Measurements from ENCODE around the gene SFXN4. TPM values are rescaled to one million over a fixed set of nuclear protein-coding genes. Genes with fewer than 3 reads are reported as not detected.

SFXN4 gene
- total and polyA plus RNA-seq, 2 of the 13 experiments (the other 11 are each of a cell fraction or from before 2014, with no cell fraction given) = 47.7 to 64.9 TPM

- TF ChIP-seq THRA (CRISPR knock-in tag; IDR thresholded peaks at IDR 0.05; ENCODE audit: borderline replicate concordance) (peak; percentile 64; the same call in 1 of the 2 replicates), CBX1 (IDR thresholded peaks at IDR 0.05; ENCODE audit: low read depth) (no peak), TBX2 (CRISPR knock-in tag; IDR thresholded peaks at IDR 0.05; ENCODE audit: borderline replicate concordance) (peak; percentile 88), CEBPZ (IDR thresholded peaks at IDR 0.05; ENCODE audit: low read length) (no peak), ZNF234 (CRISPR knock-in tag; conservative IDR thresholded peaks at IDR 0.05) (no peak), ZNF274 (CRISPR knock-in tag; IDR thresholded peaks at IDR 0.05) (no peak), ZSCAN9 (CRISPR knock-in tag; IDR thresholded peaks at IDR 0.05; ENCODE audit: borderline replicate concordance) (peak; percentile 79), ATM (IDR thresholded peaks at IDR 0.05; ENCODE audit: borderline replicate concordance) (no peak), ZBTB7A (CRISPR knock-in tag; IDR thresholded peaks at IDR 0.05) (no peak), ZNF451 (CRISPR knock-in tag; IDR thresholded peaks at IDR 0.05) (no peak), MAFK (conservative IDR thresholded peaks at IDR 0.05 in 1 of 2, IDR thresholded peaks at IDR 0.05 in 1 of 2; ENCODE audit: low read length in 2 of 2) (peak; percentile 42 to 54; a peak in 3 of 4 replicates), SKI (IDR thresholded peaks at IDR 0.05; ENCODE audit: partially characterized antibody) (peak; percentile 17)
- TF ChIP-seq, protein P1, sequence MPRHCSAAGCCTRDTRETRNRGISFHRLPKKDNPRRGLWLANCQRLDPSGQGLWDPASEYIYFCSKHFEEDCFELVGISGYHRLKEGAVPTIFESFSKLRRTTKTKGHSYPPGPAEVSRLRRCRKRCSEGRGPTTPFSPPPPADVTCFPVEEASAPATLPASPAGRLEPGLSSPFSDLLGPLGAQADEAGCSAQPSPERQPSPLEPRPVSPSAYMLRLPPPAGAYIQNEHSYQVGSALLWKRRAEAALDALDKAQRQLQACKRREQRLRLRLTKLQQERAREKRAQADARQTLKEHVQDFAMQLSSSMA (CRISPR knock-in tag; IDR thresholded peaks at IDR 0.05) = no peak
- TF ChIP-seq, protein P2, sequence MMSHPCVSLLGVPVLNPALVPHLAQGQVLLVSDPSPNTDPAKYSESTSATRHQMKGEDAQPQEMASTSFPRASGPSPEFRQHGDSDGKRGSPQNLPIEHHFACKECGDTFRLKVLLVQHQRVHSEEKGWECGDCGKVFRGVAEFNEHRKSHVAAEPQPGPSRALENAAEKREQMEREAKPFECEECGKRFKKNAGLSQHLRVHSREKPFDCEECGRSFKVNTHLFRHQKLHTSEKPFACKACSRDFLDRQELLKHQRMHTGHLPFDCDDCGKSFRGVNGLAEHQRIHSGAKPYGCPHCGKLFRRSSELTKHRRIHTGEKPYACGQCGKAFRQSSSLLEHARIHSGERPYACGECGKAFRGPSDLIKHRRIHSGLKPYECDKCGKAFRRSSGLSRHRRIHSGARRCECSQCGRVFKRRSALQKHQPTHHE (CRISPR knock-in tag; IDR thresholded peaks at IDR 0.05; ENCODE audit: borderline replicate concordance) = no peak
- TF ChIP-seq, protein P3, sequence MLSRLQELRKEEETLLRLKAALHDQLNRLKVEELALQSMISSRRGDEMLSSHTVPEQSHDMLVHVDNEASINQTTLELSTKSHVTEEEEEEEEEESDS (CRISPR knock-in tag; IDR thresholded peaks at IDR 0.05; ENCODE audit: borderline replicate concordance) = no peak
- TF ChIP-seq, protein P4, sequence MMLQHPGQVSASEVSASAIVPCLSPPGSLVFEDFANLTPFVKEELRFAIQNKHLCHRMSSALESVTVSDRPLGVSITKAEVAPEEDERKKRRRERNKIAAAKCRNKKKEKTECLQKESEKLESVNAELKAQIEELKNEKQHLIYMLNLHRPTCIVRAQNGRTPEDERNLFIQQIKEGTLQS (CRISPR knock-in tag; IDR thresholded peaks at IDR 0.05) = peak; percentile 80
Measured at GRCh38 chr10:119113751-119114732, 51.5 kb downstream of the SFXN4 start (continued).
